Psoas muscle (tissue), 8 donors: ENCODE results near the gene ALDH1L2. TPM values are rescaled to one million over a fixed set of nuclear protein-coding genes. Genes with fewer than 3 reads are reported as not detected.

Experiments
- ATAC-seq, 4 donors: fragments of 200-7000 bp; cut with Tn5 transposase; one replicate each; pipeline ENCODE4 v1.9.1; 2020; ENCODE audit warnings: moderate library complexity in 3 of 4, mild to moderate bottlenecking in 2 of 4
- DNase-seq, 2 donors: peaks; one replicate each; pipeline ENCODE4 v3.0.0-alpha.2; 2020
- H3K27ac ChIP-seq: fragments of 200-600 bp; one replicate; pipeline ENCODE4 v1.8.0; 2022
- H3K27me3 ChIP-seq, 3 donors: fragments of 200-600 bp in 1 of 3; one replicate each; pipeline versions ENCODE4 v1.6.1 to v1.8.0; 2013 to 2022; ENCODE audit warnings: low read length in 2 of 3, mild to moderate bottlenecking in 2 of 3, moderate library complexity in 1 of 3; ENCODE audit not compliant: insufficient read depth in 3 of 3
- H3K36me3 ChIP-seq, 2 donors: fragments of 200-600 bp in 1 of 2; one replicate each; pipeline versions ENCODE4 v1.6.1 to v1.8.0; 2013 to 2022; ENCODE audit warnings: low read depth in 1 of 2, mild to moderate bottlenecking in 1 of 2, moderate library complexity in 1 of 2; ENCODE audit not compliant: insufficient read depth in 1 of 2
- H3K4me1 ChIP-seq: fragments of 200-600 bp; one replicate; pipeline ENCODE4 v1.8.0; 2022
- H3K4me3 ChIP-seq: fragments of 200-600 bp; one replicate; pipeline ENCODE4 v1.8.0; 2022; ENCODE audit warnings: mild to moderate bottlenecking
- H3K9me3 ChIP-seq: fragments of 200-600 bp; one replicate; pipeline ENCODE4 v1.8.0; 2022
- WGBS, 3 donors: extraction: QIAGEN DNeasy Blood & Tissue Kit; methylation state at CpG; one replicate each; pipeline versions ENCODE4 v1.1.6 to v1.1.7; 2013; 5-methylcytosine and 5-hydroxymethylcytosine counted together
- intact Hi-C, 2 donors: fragments of 100-400 bp; cut with DNase I; formaldehyde crosslinking; loops; one replicate each; pipeline versions ENCODE4 v1.11.0 to v1.14.2; 2022
- polyA plus RNA-seq, 3 donors: library from polyadenylated mRNA; stranded (reverse); fragments of 200-250 nt; gene quantifications; one replicate each; pipeline ENCODE4 v1.2.3, GENCODE V29; 2013
- total RNA-seq, 4 donors: library from RNA; stranded (reverse); fragmentation: NEBNext Ultra II Directional in 2 of 4; extraction: Animal tissue kit (Norgen Biotek cat#: 25700) in 2 of 4; gene quantifications; one replicate each; pipeline versions ENCODE4 v1.2.1 to v1.2.4, GENCODE V29; 2021 to 2023
- TF ChIP-seq, protein P1 (sequence below): fragments of 200-600 bp; IDR thresholded peaks from one replicate; pipeline ENCODE4 v1.8.0; 2022; ENCODE audit warnings: antibody characterized with exemption
- donor health status: healthy with polysubstance abuse.
- donor health status: DM: no; HTN: no; CAD: no; lungs with moderate emphysema.
- donor health status: Bipolar disorder and iron deficiency.
- donor health status: healthy.
- donor health status: DM: yes; HTN: yes; CAD: no.
- donor health status: DM: no; HTN: no; CAD: no.
- donor health status: DM: no; HTN: no; CAD: no.
- donor health status: DM: yes; HTN: yes; CAD: no.

ALDH1L2 gene
- total and polyA plus RNA-seq, 7 donors = 0.14 to 3.1 (median 0.93) TPM

GRCh38 chr12:105051981-105052380 lies 32.3 kb downstream of the ALDH1L2 start:
- intact Hi-C loops = loop anchor here (2.0 to 10.0 kb wide), 4 partner anchors 177 to 851 kb away; no protein-coding TSS in a partner anchor
- Histone ChIP-seq H3K36me3 (peaks cover 6 to 7% of the 10 kb centered on the region in 2 donors), H3K4me1 (no peaks in the 10 kb centered on the region), H3K4me3 (no peak overlapping the region), H3K9me3 (peaks cover 5% of the 10 kb centered on the region), H3K27me3 (no peaks in the 10 kb centered on the region), H3K27ac (no peak overlapping the region)
- WGBS, 3 donors = 90 to 93% (median 91%) methylated on average over 4 of the region's 4 CpGs
- ATAC-seq (no peak), DNase-seq (no peak)
- TF ChIP-seq, protein P1, sequence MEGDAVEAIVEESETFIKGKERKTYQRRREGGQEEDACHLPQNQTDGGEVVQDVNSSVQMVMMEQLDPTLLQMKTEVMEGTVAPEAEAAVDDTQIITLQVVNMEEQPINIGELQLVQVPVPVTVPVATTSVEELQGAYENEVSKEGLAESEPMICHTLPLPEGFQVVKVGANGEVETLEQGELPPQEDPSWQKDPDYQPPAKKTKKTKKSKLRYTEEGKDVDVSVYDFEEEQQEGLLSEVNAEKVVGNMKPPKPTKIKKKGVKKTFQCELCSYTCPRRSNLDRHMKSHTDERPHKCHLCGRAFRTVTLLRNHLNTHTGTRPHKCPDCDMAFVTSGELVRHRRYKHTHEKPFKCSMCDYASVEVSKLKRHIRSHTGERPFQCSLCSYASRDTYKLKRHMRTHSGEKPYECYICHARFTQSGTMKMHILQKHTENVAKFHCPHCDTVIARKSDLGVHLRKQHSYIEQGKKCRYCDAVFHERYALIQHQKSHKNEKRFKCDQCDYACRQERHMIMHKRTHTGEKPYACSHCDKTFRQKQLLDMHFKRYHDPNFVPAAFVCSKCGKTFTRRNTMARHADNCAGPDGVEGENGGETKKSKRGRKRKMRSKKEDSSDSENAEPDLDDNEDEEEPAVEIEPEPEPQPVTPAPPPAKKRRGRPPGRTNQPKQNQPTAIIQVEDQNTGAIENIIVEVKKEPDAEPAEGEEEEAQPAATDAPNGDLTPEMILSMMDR = no peak

DNA sequence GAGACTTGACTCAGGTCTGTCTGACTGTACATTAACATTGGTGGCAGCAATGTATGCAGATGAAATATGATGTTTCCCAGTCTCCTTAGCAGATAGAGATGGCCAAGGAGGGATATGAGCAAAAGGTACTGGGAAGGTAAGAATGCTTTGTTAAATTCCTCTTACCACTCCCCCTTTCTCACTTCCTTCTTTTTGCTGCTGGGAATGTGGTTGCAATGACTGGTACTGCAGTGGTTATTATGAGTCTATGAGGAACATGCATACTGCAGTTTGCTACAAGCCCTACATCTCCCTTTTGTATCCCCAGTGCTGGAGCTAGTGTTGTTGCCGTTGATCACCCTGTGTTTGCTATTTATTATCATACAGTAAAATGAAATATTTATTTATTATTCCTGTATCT lies 35.9 kb downstream of the ALDH1L2 start:
- intact Hi-C loops = no loop called here
- Histone ChIP-seq H3K4me3 (no peak overlapping the region), H3K27me3 (no peaks in the 10 kb centered on the region), H3K4me1 (no peaks in the 10 kb centered on the region), H3K27ac (no peak overlapping the region), H3K36me3 (peaks cover 7 to 8% of the 10 kb centered on the region in 2 donors), H3K9me3 (no peaks in the 10 kb centered on the region)
- DNase-seq (no peak), ATAC-seq (no peak)
- TF ChIP-seq, protein P1 = no peak
- 90 to 97% (median 91%) methylated on average over 1 of the region's 1 CpG for WGBS, 3 donors

DNA sequence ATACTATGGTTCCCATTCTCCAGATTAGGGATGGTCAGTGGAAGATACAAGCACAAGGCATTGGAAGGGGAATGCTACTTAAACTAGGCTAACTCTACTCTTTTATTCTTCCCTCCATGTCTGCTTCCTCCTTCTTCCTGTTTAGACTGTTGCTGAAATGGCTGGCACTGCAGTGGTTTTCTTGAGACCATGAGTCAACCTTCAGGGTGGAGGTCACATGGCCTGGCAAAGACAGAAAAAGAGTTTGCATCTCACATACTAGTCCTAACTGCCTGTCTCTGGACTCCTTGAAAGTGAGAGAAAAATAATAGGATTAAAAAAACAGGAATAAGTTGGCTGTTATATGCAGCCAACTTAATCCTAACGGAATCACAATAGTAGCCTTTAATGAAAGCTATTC lies 37.0 kb downstream of the ALDH1L2 start:
- Histone ChIP-seq H3K27me3 (no peaks in the 10 kb centered on the region), H3K36me3 (peaks cover 7 to 8% of the 10 kb centered on the region in 2 donors), H3K9me3 (no peaks in the 10 kb centered on the region), H3K4me1 (no peaks in the 10 kb centered on the region), H3K4me3 (no peak overlapping the region), H3K27ac (no peak overlapping the region)
- no peak for DNase-seq
- intact Hi-C loops = no loop called here
- 95 to 100% (median 99%) methylated on average over 1 of the region's 1 CpG for WGBS, 3 donors
- ATAC-seq = no peak
- TF ChIP-seq, protein P1 = no peak

GRCh38 chr12:105041186-105041585 lies 43.1 kb downstream of the ALDH1L2 start:
- Histone ChIP-seq H3K36me3 (no peaks in the 10 kb centered on the region), H3K27me3 (no peaks in the 10 kb centered on the region), H3K27ac (no peak overlapping the region), H3K4me1 (no peaks in the 10 kb centered on the region), H3K9me3 (no peaks in the 10 kb centered on the region), H3K4me3 (no peak overlapping the region)
- intact Hi-C loops = no loop called here
- 29 to 59% (median 39%) methylated on average over 3 of the region's 3 CpGs for WGBS, 3 donors
- ATAC-seq = no peak
- TF ChIP-seq, protein P1 = no peak
- no peak for DNase-seq

- TF ChIP-seq, protein P1 = no peak
- Histone ChIP-seq H3K27ac (no peak overlapping the region), H3K27me3 (no peaks in the 10 kb centered on the region), H3K4me3 (no peak overlapping the region), H3K9me3 (no peaks in the 10 kb centered on the region), H3K4me1 (no peaks in the 10 kb centered on the region), H3K36me3 (no peaks in the 10 kb centered on the region)
- 47 to 93% (median 69%) methylated on average over 2 of the region's 2 CpGs for WGBS, 3 donors
- intact Hi-C loops = no loop called here
- ATAC-seq = no peak
- DNase-seq = no peak
Measured at GRCh38 chr12:105040476-105040875, 43.8 kb downstream of the ALDH1L2 start.
